Adrenal gland (tissue), 12 donors: ENCODE data around the gene LXN. TPM values are rescaled to one million over a fixed set of nuclear protein-coding genes. Genes with fewer than 3 reads are reported as not detected.
A peak's percentile ranks its signal among the peaks of the same experiment; 100 is the strongest.
"Not testable (repeated sequence)": the region's sequence is repeated elsewhere in the genome, so short reads cannot be mapped to it uniquely, and the experiment has no call there.

Experiments
- DNase-seq, 7 donors: peaks; one replicate each; pipeline ENCODE4 v3.0.0-alpha.2; 2019 to 2020
- H3K27ac ChIP-seq, 5 donors: fragments of 200-600 bp; sonication (generic) in 4 of 5; 1 replicate in 3 of 5; 2 replicates in 2 of 5; pipeline versions ENCODE4 v1.5.1 to v1.8.0; 2016 to 2020; ENCODE audit warnings: mild to moderate bottlenecking in 1 of 5
- H3K27me3 ChIP-seq: fragments of 200-600 bp; 2 replicates; pipeline ENCODE4 v1.8.0; 2021
- H3K36me3 ChIP-seq, 2 donors: fragments of 200-600 bp; replicated peaks in 1 of 2; 1 replicate in 1 of 2; 2 replicates in 1 of 2; pipeline versions ENCODE4 v1.5.1 to v1.8.0; 2018 to 2022
- H3K4me1 ChIP-seq, 2 donors: fragments of 200-600 bp; replicated peaks in 1 of 2; 1 replicate in 1 of 2; 2 replicates in 1 of 2; pipeline versions ENCODE4 v1.5.1 to v1.8.0; 2018 to 2021
- H3K4me3 ChIP-seq, 4 donors: fragments of 200-600 bp; sonication (generic) in 3 of 4; one replicate each; pipeline ENCODE4 v1.5.1; 2016 to 2018
- H3K9me3 ChIP-seq, 3 donors: fragments of 200-600 bp; sonication (generic) in 1 of 3; replicated peaks in 1 of 3; 1 replicate in 2 of 3; 2 replicates in 1 of 3; pipeline versions ENCODE4 v1.5.1 to v1.8.0; 2016 to 2021
- POLR2A ChIP-seq, 2 donors: fragments of 450-650 bp; IDR thresholded peaks; one replicate each; pipeline ENCODE4 v1.6.1; 2017; ENCODE audit warnings: antibody characterized with exemption in 2 of 2, mild to moderate bottlenecking in 2 of 2, moderate library complexity in 1 of 2
- WGBS, 4 donors: extraction: QIAGEN DNeasy Blood & Tissue Kit in 2 of 4; methylation state at CpG; one replicate each; pipeline versions ENCODE4 v1.1.5 to v1.1.7; 2013 to 2017; 5-methylcytosine and 5-hydroxymethylcytosine counted together
- intact Hi-C, 2 donors: fragments of 100-400 bp; cut with DNase I; formaldehyde crosslinking; loops; one replicate each; pipeline versions ENCODE4 v1.14.1 to v1.15.0; 2022 to 2023
- polyA plus RNA-seq, 3 donors: library from polyadenylated mRNA; stranded (reverse); fragments of 200-250 nt in 2 of 3; fragments of 350-450 nt in 1 of 3; fragmentation: Illumina TruSeq in 1 of 3; extraction: RNeasy Lipid Tissue Mini Kit (QIAGEN cat#74804) in 1 of 3; gene quantifications; one replicate each; pipeline ENCODE4 v1.2.3, GENCODE V29; 2013 to 2014
- total RNA-seq, 9 donors: library from RNA; depleted of rRNA in 4 of 9; stranded (reverse); fragments of >200 nt in 4 of 9; fragments of 120-200 nt in 1 of 9; fragmentation: NEBNext Ultra II Directional in 1 of 9; extraction: Animal tissue kit (Norgen Biotek cat#: 25700) in 1 of 9; gene quantifications; one replicate each; pipeline versions ENCODE4 v1.1.0 to v1.2.4, GENCODE V29; 2013 to 2023
- TF ChIP-seq, protein P1 (sequence below), 6 experiments: fragments of 450-650 bp in 4 of 6; fragments of 200-600 bp in 2 of 6; sonication (generic) in 1 of 6; IDR thresholded peaks; 1 replicate in 5 of 6; 2 replicates in 1 of 6; pipeline versions ENCODE4 v1.5.1 to v1.8.0; 2016 to 2021; ENCODE audit warnings: antibody characterized with exemption in 6 of 6, mild to moderate bottlenecking in 2 of 6, moderate library complexity in 1 of 6
- donor health status: healthy with polysubstance abuse.
- donor health status: Bipolar disorder and iron deficiency.
- donor health status: DM: yes; HTN: yes; CAD: no.
- donor health status: DM: no; HTN: no; CAD: no.
- donor health status: DM: no; HTN: no; CAD: no.
- donor health status: DM: yes; HTN: yes; CAD: no.

The LXN gene
- total and polyA plus RNA-seq, 12 donors, result 20.5 to 100 (median 50.9) TPM

DNA sequence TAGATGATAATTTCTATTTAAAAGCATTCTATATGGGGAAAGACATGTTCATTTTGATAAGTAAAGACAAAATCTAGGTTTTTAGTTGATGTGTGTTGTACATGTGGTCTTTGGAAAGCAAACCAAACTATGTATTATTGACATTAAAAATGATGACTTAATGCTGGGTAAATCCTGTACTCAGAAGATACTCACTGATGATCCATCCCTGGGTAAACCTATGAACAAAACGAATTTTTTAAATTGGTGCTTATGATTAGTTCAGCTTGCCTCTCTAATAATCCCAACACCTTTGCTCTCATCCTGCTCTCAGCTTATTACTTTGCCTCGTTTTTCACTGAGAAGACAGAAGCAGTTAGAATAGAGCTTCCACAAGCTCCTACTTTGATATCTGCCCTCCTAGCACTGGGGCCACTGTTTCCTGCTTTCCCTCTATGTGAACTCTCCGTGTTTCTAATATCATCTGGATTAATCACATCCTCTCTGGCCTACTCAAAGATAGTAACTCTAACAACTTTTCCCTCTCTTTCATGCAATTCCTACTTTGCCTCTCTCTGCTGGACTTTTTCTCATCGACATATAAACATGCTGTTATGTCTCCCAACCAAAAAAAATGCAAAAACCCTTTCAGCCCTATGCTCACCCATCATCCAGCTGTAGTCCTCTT is 30.5 kb upstream of the LXN start:
- H3K27me3 ChIP-seq, result no peaks in the 10 kb centered on the region
- intact Hi-C loops, result no loop called here
- H3K9me3 ChIP-seq, result no peaks in the 10 kb centered on the region
- TF ChIP-seq POLR2A (IDR thresholded peaks at IDR 0.05), result no peak
- TF ChIP-seq, protein P1, sequence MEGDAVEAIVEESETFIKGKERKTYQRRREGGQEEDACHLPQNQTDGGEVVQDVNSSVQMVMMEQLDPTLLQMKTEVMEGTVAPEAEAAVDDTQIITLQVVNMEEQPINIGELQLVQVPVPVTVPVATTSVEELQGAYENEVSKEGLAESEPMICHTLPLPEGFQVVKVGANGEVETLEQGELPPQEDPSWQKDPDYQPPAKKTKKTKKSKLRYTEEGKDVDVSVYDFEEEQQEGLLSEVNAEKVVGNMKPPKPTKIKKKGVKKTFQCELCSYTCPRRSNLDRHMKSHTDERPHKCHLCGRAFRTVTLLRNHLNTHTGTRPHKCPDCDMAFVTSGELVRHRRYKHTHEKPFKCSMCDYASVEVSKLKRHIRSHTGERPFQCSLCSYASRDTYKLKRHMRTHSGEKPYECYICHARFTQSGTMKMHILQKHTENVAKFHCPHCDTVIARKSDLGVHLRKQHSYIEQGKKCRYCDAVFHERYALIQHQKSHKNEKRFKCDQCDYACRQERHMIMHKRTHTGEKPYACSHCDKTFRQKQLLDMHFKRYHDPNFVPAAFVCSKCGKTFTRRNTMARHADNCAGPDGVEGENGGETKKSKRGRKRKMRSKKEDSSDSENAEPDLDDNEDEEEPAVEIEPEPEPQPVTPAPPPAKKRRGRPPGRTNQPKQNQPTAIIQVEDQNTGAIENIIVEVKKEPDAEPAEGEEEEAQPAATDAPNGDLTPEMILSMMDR (IDR thresholded peaks at IDR 0.05), result no peak
- no peak overlapping the region for H3K4me3 ChIP-seq
- H3K27ac ChIP-seq, result peak overlapping the region in 2 of 5 donors; percentile 46 to 53
- WGBS, 4 donors, result 69 to 83% (median 74%) methylated on average over 4 of the region's 4 CpGs
- peaks cover 0 to 4% of the 10 kb centered on the region in 2 donors for H3K36me3 ChIP-seq
- H3K4me1 ChIP-seq, result peaks cover 9 to 22% of the 10 kb centered on the region in 2 donors
- no peak for DNase-seq

DNA sequence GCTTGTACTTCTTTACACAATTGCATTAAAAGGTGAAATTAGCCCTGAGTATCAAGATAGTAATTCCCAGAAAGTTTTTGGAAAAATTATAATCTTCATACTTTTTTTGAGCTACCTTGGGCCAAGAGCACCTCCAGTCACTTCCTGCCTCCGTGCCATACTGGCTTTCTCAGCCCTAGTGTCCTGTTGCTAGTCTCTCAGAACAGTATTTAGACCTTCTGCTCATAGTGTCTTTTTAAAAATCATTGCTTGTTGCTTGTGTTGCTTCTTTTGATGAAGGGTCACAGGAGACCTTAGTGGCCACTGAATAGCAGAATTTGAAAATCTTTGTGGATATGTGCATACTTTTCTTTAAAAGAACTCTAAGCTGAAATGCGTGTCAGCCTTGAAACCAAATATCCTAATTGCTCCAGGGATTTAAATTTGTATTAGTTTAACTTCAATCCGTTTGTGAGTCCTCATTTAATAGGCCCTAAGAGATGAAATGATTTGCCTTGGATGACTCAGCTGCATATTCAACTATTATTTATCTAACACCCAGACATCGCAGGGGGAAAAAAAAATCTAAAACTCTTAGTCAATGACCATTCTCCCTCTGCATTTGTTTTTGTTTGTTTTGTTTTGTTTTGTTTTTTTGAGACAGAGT is 29.1 kb upstream of the LXN start:
- Histone ChIP-seq H3K4me1 (peaks cover 9 to 22% of the 10 kb centered on the region in 2 donors), H3K4me3 (no peak overlapping the region), H3K27me3 (no peaks in the 10 kb centered on the region), H3K9me3 (no peaks in the 10 kb centered on the region), H3K27ac (peak overlapping the region in 1 of 5 donors; percentile 59), H3K36me3 (peaks cover 0 to 6% of the 10 kb centered on the region in 2 donors)
- DNase-seq, result no peak
- TF ChIP-seq POLR2A (IDR thresholded peaks at IDR 0.05), result no peak
- TF ChIP-seq, protein P1 (IDR thresholded peaks at IDR 0.05), result no peak
- intact Hi-C loops, result no loop called here
- WGBS, 4 donors, result 69 to 80% (median 75%) methylated on average over 4 of the region's 4 CpGs

DNA sequence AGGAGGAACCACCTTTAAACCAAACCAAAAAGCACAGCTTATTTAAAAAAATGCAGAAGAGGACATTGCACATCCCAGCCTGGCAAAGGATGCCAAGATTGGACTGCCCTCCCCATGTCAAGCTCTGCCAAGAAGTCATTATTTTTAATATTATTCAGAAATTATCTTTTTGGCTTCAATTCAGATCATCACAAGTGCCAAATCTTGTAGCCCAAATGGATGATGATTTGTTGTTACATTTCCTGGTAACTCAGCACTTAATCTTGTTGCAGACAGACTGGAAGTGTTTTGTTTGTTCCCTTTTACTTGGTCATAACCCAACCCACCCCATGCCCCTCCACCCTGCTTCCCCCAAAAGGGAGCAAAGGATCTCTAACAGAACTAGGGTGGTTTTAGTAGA is 28.1 kb upstream of the LXN start:
- Histone ChIP-seq H3K36me3 (peaks cover 0 to 6% of the 10 kb centered on the region in 2 donors), H3K27me3 (no peaks in the 10 kb centered on the region), H3K4me1 (peaks cover 9 to 22% of the 10 kb centered on the region in 2 donors), H3K9me3 (no peaks in the 10 kb centered on the region), H3K27ac (peak overlapping the region in 2 of 5 donors; percentile 23 to 59), H3K4me3 (no peak overlapping the region)
- intact Hi-C loops, result no loop called here
- no peak for TF ChIP-seq POLR2A (IDR thresholded peaks at IDR 0.05)
- TF ChIP-seq, protein P1 (IDR thresholded peaks at IDR 0.05), result no peak
- peak in 6 of 7 donors; percentile 51 to 73 (median 67) for DNase-seq

DNA sequence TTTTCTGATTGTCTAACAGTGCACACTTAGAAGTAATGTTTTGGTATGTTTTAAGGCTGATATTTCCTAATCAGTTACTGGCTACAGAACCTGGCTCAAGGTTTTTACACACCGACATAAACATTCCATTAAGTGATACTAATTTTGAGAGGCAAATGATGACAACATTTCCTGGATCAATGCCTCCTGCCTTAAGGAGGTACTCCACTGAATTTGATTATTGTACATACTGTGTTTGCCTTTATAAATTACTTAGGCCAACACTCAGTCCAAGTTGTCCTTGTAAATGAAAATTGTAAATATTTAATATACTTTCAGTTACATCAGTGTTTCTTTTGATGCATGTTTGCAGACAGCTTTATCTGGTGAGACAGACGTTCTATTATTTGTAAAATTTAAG is 24.2 kb upstream of the LXN start:
- no peak for DNase-seq
- Histone ChIP-seq H3K27me3 (no peaks in the 10 kb centered on the region), H3K27ac (no peak overlapping the region), H3K9me3 (no peaks in the 10 kb centered on the region), H3K4me3 (no peak overlapping the region), H3K4me1 (peaks cover 9 to 16% of the 10 kb centered on the region in 2 donors), H3K36me3 (peaks cover 0 to 6% of the 10 kb centered on the region in 2 donors)
- intact Hi-C loops, result no loop called here
- 54 to 60% (median 59%) methylated on average over 2 of the region's 2 CpGs for WGBS, 4 donors
- no peak for TF ChIP-seq POLR2A (IDR thresholded peaks at IDR 0.05)
- TF ChIP-seq, protein P1 (IDR thresholded peaks at IDR 0.05), result no peak

DNA sequence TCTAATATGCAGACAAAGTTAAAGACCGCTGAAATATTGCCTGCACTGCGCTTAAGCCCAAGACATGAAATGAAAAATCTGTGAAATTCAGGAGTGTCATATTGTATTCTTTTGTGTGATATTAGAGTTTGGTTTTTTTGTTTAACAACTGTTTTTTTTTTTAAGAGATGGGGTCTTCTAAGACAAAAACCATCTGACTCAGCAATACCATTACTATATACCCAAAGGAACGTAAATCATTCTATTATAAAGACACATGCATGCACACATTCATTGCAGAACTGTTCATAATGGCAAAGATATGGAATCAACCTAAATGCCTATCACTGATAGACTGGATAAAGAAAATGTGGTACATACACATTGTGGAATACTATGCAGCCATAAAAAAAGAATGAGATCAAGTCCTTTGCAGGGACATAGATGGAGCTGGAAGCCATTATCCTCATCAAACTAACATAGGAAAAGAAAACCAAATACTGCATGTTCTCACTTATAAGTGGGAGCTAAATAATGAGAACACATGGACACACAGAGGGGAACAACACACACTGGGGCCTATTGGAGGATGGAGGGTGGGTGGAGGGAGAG is 21.5 kb upstream of the LXN start:
- DNase-seq, H3K4me3 ChIP-seq, H3K36me3 ChIP-seq, intact Hi-C loops, H3K27ac ChIP-seq, H3K4me1 ChIP-seq, H3K27me3 ChIP-seq, H3K9me3 ChIP-seq: not testable (repeated sequence)
- WGBS, 4 donors, result 34 to 97% (median 89%) methylated on average over 3 of the region's 3 CpGs
